Measurements from ENCODE around the gene CTAG2.

CTAG2 gene

GRCh38 chrX:154661899-154662298 lies 8.5 kb upstream of the CTAG2 start:
- H3K27ac Mint-ChIP-seq, result no peak overlapping the region
- H3K9me3 Mint-ChIP-seq, result peaks cover 42% of the 10 kb centered on the region
- H3K27me3 Mint-ChIP-seq (ENCODE audit: low read depth), result no peaks in the 10 kb centered on the region
- H3K4me1 Mint-ChIP-seq, result no peaks in the 10 kb centered on the region
- H3K4me3 Mint-ChIP-seq, result no peak overlapping the region
- no peaks in the 10 kb centered on the region for H3K36me3 Mint-ChIP-seq (ENCODE audit: low read depth)
- no peak for TF ChIP-seq CTCF (IDR thresholded peaks at IDR 0.05; ENCODE audit: unreplicated experiment in 3 of 3)

- TF ChIP-seq CTCF (IDR thresholded peaks at IDR 0.05; ENCODE audit: unreplicated experiment in 3 of 3), result no peak
- H3K4me3 Mint-ChIP-seq, result no peak overlapping the region
- H3K4me1 Mint-ChIP-seq, result no peaks in the 10 kb centered on the region
- no peaks in the 10 kb centered on the region for H3K36me3 Mint-ChIP-seq (ENCODE audit: low read depth)
- no peak overlapping the region for H3K27ac Mint-ChIP-seq
- H3K27me3 Mint-ChIP-seq (ENCODE audit: low read depth), result no peaks in the 10 kb centered on the region
- peaks cover 40% of the 10 kb centered on the region for H3K9me3 Mint-ChIP-seq
Measured at GRCh38 chrX:154661170-154661569, 7.8 kb upstream of the CTAG2 start.

GRCh38 chrX:154660541-154660940 lies 7.2 kb upstream of the CTAG2 start:
- Mint-ChIP-seq H3K4me3 (no peak overlapping the region), H3K27me3 (ENCODE audit: low read depth) (no peaks in the 10 kb centered on the region), H3K4me1 (no peaks in the 10 kb centered on the region), H3K27ac (no peak overlapping the region), H3K36me3 (ENCODE audit: low read depth) (no peaks in the 10 kb centered on the region), H3K9me3 (peaks cover 37% of the 10 kb centered on the region)
- no peak for TF ChIP-seq CTCF (IDR thresholded peaks at IDR 0.05; ENCODE audit: unreplicated experiment in 3 of 3)

GRCh38 chrX:154658957-154659356 lies 5.6 kb upstream of the CTAG2 start:
- Mint-ChIP-seq H3K27me3 (ENCODE audit: low read depth) (no peaks in the 10 kb centered on the region), H3K4me3 (no peak overlapping the region), H3K27ac (no peak overlapping the region), H3K4me1 (no peaks in the 10 kb centered on the region), H3K36me3 (ENCODE audit: low read depth) (no peaks in the 10 kb centered on the region), H3K9me3 (peaks cover 43% of the 10 kb centered on the region)
- TF ChIP-seq CTCF (IDR thresholded peaks at IDR 0.05; ENCODE audit: unreplicated experiment in 3 of 3), result no peak

GRCh38 chrX:154658187-154658586 lies 4.8 kb upstream of the CTAG2 start:
- no peak for TF ChIP-seq CTCF (IDR thresholded peaks at IDR 0.05; ENCODE audit: unreplicated experiment in 3 of 3)
- Mint-ChIP-seq H3K9me3 (peaks cover 37% of the 10 kb centered on the region), H3K4me1 (no peaks in the 10 kb centered on the region), H3K4me3 (no peak overlapping the region), H3K27ac (no peak overlapping the region), H3K27me3 (ENCODE audit: low read depth) (no peaks in the 10 kb centered on the region), H3K36me3 (ENCODE audit: low read depth) (no peaks in the 10 kb centered on the region)

- no peaks in the 10 kb centered on the region for H3K4me1 Mint-ChIP-seq
- H3K36me3 Mint-ChIP-seq (ENCODE audit: low read depth), result no peaks in the 10 kb centered on the region
- H3K9me3 Mint-ChIP-seq, result peaks cover 28% of the 10 kb centered on the region
- TF ChIP-seq CTCF (IDR thresholded peaks at IDR 0.05; ENCODE audit: unreplicated experiment in 3 of 3), result no peak
- no peaks in the 10 kb centered on the region for H3K27me3 Mint-ChIP-seq (ENCODE audit: low read depth)
- no peak overlapping the region for H3K27ac Mint-ChIP-seq
- H3K4me3 Mint-ChIP-seq, result no peak overlapping the region
Measured at GRCh38 chrX:154657226-154657805, 3.9 kb upstream of the CTAG2 start.
